Brain microvascular endothelial cell (primary cell): ENCODE results near the gene LDAH.

ENCODE experiments used
- DNase-seq: peaks from one replicate; pipeline ENCODE4 v3.0.0-alpha.2; 2020
- H3K27ac ChIP-seq: fragments of 250-450 bp; sonication (Bioruptor Pico); 2 replicates; pipeline ENCODE4 v1.5.1; 2020; ENCODE audit warnings: mild to moderate bottlenecking, moderate library complexity
- H3K27me3 ChIP-seq: fragments of 250-450 bp; sonication (Bioruptor Pico); replicated peaks from 2 replicates; pipeline ENCODE4 v1.5.1; 2020; ENCODE audit warnings: mild to moderate bottlenecking
- H3K36me3 ChIP-seq: fragments of 250-450 bp; sonication (Bioruptor Pico); replicated peaks from 2 replicates; pipeline ENCODE4 v1.5.1; 2020; ENCODE audit warnings: mild to moderate bottlenecking
- H3K4me3 ChIP-seq: 2 replicates; pipeline ENCODE4 v1.5.1; 2011; ENCODE audit warnings: low read depth, mild to moderate bottlenecking, control low read depth, low read length, moderate library complexity
- CTCF ChIP-seq: IDR thresholded peaks from 2 replicates; pipeline ENCODE4 v1.5.1; 2011; ENCODE audit warnings: low read depth, mild to moderate bottlenecking, moderate library complexity, low read length, control low read depth, inconsistent platforms; ENCODE audit errors: missing control alignments
- in situ Hi-C: cut with HindIII; loops from 2 replicates; pipeline ENCODE4 v1.10.0; 2017; ENCODE audit warnings: low sequenced_read_pairs, low pct_ligation_motif_present

The LDAH gene

GRCh38 chr2:20638014-20638413, 184.9 kb downstream of the LDAH start:
- Histone ChIP-seq H3K4me3 (no peak overlapping the region), H3K27me3 (no peaks in the 10 kb centered on the region), H3K36me3 (peaks cover 4% of the 10 kb centered on the region), H3K27ac (no peak overlapping the region)
- in situ Hi-C loops, result loop anchor here (25.0 kb wide), 1 partner anchor 226 kb away; no protein-coding TSS in a partner anchor
- no peak for DNase-seq
- TF ChIP-seq CTCF, result no peak

- in situ Hi-C loops, result loop anchor here (25.0 kb wide), 1 partner anchor 225 kb away; no protein-coding TSS in a partner anchor
- Histone ChIP-seq H3K36me3 (peaks cover 4% of the 10 kb centered on the region), H3K27ac (no peak overlapping the region), H3K4me3 (no peak overlapping the region), H3K27me3 (no peaks in the 10 kb centered on the region)
- TF ChIP-seq CTCF, result no peak
- DNase-seq, result no peak
Observed at GRCh38 chr2:20637147-20637546, 185.8 kb downstream of the LDAH start.

- Histone ChIP-seq H3K27me3 (no peaks in the 10 kb centered on the region), H3K27ac (no peak overlapping the region), H3K36me3 (peaks cover 4% of the 10 kb centered on the region), H3K4me3 (no peak overlapping the region)
- TF ChIP-seq CTCF, result peak; percentile 97
- in situ Hi-C loops, result loop anchor here (25.0 kb wide), 1 partner anchor 224 kb away; no protein-coding TSS in a partner anchor
- DNase-seq, result peak; percentile 61
Observed at GRCh38 chr2:20635675-20636584, 187.0 kb downstream of the LDAH start.

- TF ChIP-seq CTCF, result no peak
- Histone ChIP-seq H3K27me3 (no peaks in the 10 kb centered on the region), H3K27ac (no peak overlapping the region), H3K4me3 (no peak overlapping the region), H3K36me3 (no peaks in the 10 kb centered on the region)
- in situ Hi-C loops, result loop anchor here (25.0 kb wide), 1 partner anchor 223 kb away; no protein-coding TSS in a partner anchor
- no peak for DNase-seq
Observed at GRCh38 chr2:20635113-20635510, 187.8 kb downstream of the LDAH start.

- DNase-seq, result peak; percentile 70
- Histone ChIP-seq H3K4me3 (no peak overlapping the region), H3K36me3 (no peaks in the 10 kb centered on the region), H3K27ac (no peak overlapping the region), H3K27me3 (no peaks in the 10 kb centered on the region)
- in situ Hi-C loops, result loop anchor here (25.0 kb wide), 1 partner anchor 222 kb away; no protein-coding TSS in a partner anchor
- peak; percentile 18 for TF ChIP-seq CTCF
Observed at GRCh38 chr2:20634507-20635112, 188.3 kb downstream of the LDAH start.
